AG10803 (cell line): ENCODE data around the gene OR10G7.
"Not testable (repeated sequence)": the region's sequence is repeated elsewhere in the genome, so short reads cannot be mapped to it uniquely, and the experiment has no call there.

ENCODE experiments used
- DNase-seq: peaks from one replicate; pipeline ENCODE4 v3.0.0; 2010; ENCODE audit warnings: low read depth
- H3K4me3 ChIP-seq: 2 replicates; pipeline ENCODE4 v1.5.1; 2011; ENCODE audit warnings: mild to moderate bottlenecking, low read length, control low read depth
- CTCF ChIP-seq: conservative IDR thresholded peaks from 2 replicates; pipeline ENCODE4 v1.5.1; 2011; ENCODE audit warnings: mild to moderate bottlenecking, low read length, control low read depth, inconsistent platforms

OR10G7 gene

GRCh38 chr11:124043420-124043819 is 2.3 kb upstream of the OR10G7 start:
- no peak for TF ChIP-seq CTCF
- no peak overlapping the region for H3K4me3 ChIP-seq
- DNase-seq, result no peak

- H3K4me3 ChIP-seq, result no peak overlapping the region
- TF ChIP-seq CTCF, result no peak
- no peak for DNase-seq
These were observed 1.6 kb downstream of the OR10G7 start for GRCh38 chr11:124039557-124039956.

- no peak for DNase-seq
- no peak overlapping the region for H3K4me3 ChIP-seq
- no peak for TF ChIP-seq CTCF
These were observed 4.5 kb downstream of the OR10G7 start for GRCh38 chr11:124036666-124037065.

GRCh38 chr11:124026498-124026897 is 14.6 kb downstream of the OR10G7 start, which contains the start of gene OR10G8:
OR10G8 (plus strand) TSS chr11:124026798; CDS start chr11:124029623, 2,825 bp downstream.
- no peak for DNase-seq
- H3K4me3 ChIP-seq, result no peak within 1 kb of the TSS
- no peak for TF ChIP-seq CTCF

- DNase-seq, result not testable (repeated sequence)
These were observed 25.3 kb downstream of the OR10G7 start for GRCh38 chr11:124015837-124016236.

GRCh38 chr11:124012697-124013096 is 28.4 kb downstream of the OR10G7 start, which contains the start of gene OR10G4:
OR10G4 (plus strand) TSS chr11:124012997; CDS start chr11:124015575, 2,578 bp downstream.
- no peak for TF ChIP-seq CTCF
- DNase-seq, result no peak
- no peak within 1 kb of the TSS for H3K4me3 ChIP-seq

More at GRCh38 chr11:124015837-124016236, 25.3 kb downstream of the OR10G7 start:
- not testable (repeated sequence) for H3K4me3 ChIP-seq

- DNase-seq, result no peak
- no peak within 1 kb of the TSS for H3K4me3 ChIP-seq
- TF ChIP-seq CTCF, result no peak
These were observed 46.0 kb downstream of the OR10G7 start, which contains the start of gene OR10G6 for GRCh38 chr11:123995119-123995518. OR10G6 (minus strand) TSS chr11:123995161; CDS start chr11:123995161, 0 bp downstream.
